Caco-2 (cell line): ENCODE data around the gene ZNF384. TPM values are rescaled to one million over a fixed set of nuclear protein-coding genes. Genes with fewer than 3 reads are reported as not detected.

ENCODE experiments used
- BruUV-seq: library from RNA; stranded (reverse); fragments of 400-500 nt; replicated peaks from 2 replicates; lab custom pipeline; 2021; lab: Mats Ljungman, UMichigan
- CTCF ChIA-PET: fragments of 300-600 bp; sonication (Branson Sonifier 250); formaldehyde crosslinking; loops from one replicate; lab custom pipeline; 2022; ENCODE audit warnings: antibody characterized with exemption; lab: Charles Lee
- POLR2A ChIA-PET: fragments of 300-600 bp; sonication (Branson Sonifier 250); formaldehyde crosslinking; loops from one replicate; lab custom pipeline; 2022; ENCODE audit warnings: antibody characterized with exemption; lab: Charles Lee
- DNase-seq, 2 experiments: peaks; one replicate each; pipeline versions ENCODE4 v3.0.0 to v3.0.0-alpha.2; 2020 to 2022
- H3K27me3 ChIP-seq: replicated peaks from 2 replicates; pipeline ENCODE4 v1.6.0; 2011; ENCODE audit warnings: low read length; ENCODE audit not compliant: control insufficient read depth, insufficient read depth
- H3K36me3 ChIP-seq: 2 replicates; pipeline ENCODE4 v1.5.1; 2011; ENCODE audit warnings: low read length; ENCODE audit not compliant: control insufficient read depth, insufficient read depth
- H3K4me1 ChIP-seq: fragments of 250-450 bp; sonication (Bioruptor Pico); 2 replicates; pipeline ENCODE4 v1.5.1; 2020; ENCODE audit warnings: mild to moderate bottlenecking
- H3K4me3 ChIP-seq: 2 replicates; pipeline ENCODE4 v1.5.1; 2011; ENCODE audit warnings: low read depth, mild to moderate bottlenecking, control low read depth, low read length
- H3K9me3 ChIP-seq: fragments of 250-450 bp; sonication (Bioruptor Pico); 2 replicates; pipeline ENCODE4 v1.5.1; 2020; ENCODE audit warnings: mild to moderate bottlenecking, moderate library complexity
- H3K27ac Mint-ChIP-seq: one replicate; pipeline ENCODE4 v1.8.0; 2022; ENCODE audit warnings: mixed read lengths; ENCODE audit not compliant: unreplicated experiment
- H3K27me3 Mint-ChIP-seq: one replicate; pipeline ENCODE4 v1.8.0; 2022; ENCODE audit warnings: mixed read lengths; ENCODE audit not compliant: insufficient read depth, unreplicated experiment
- H3K36me3 Mint-ChIP-seq: one replicate; pipeline ENCODE4 v1.8.0; 2022; ENCODE audit warnings: mild to moderate bottlenecking, mixed read lengths; ENCODE audit not compliant: insufficient read depth, unreplicated experiment
- H3K4me1 Mint-ChIP-seq: one replicate; pipeline ENCODE4 v1.8.0; 2022; ENCODE audit warnings: low read depth, mixed read lengths; ENCODE audit not compliant: unreplicated experiment
- H3K4me3 Mint-ChIP-seq: one replicate; pipeline ENCODE4 v1.8.0; 2022; ENCODE audit warnings: mild to moderate bottlenecking, moderate library complexity, mixed read lengths; ENCODE audit not compliant: unreplicated experiment
- H3K9me3 Mint-ChIP-seq: one replicate; pipeline ENCODE4 v1.8.0; 2022; ENCODE audit warnings: mixed read lengths; ENCODE audit not compliant: unreplicated experiment
- CTCF ChIP-seq, 2 experiments: fragments of 200-600 bp in 1 of 2; IDR thresholded peaks; 1 replicate in 1 of 2; 2 replicates in 1 of 2; pipeline versions ENCODE4 v1.5.1 to v1.8.0; 2011 to 2022; ENCODE audit warnings: antibody characterized with exemption in 1 of 2, control low read depth in 1 of 2, inconsistent platforms in 1 of 2, low read depth in 1 of 2, low read length in 1 of 2, mild to moderate bottlenecking in 1 of 2, moderate library complexity in 1 of 2; ENCODE audit not compliant: insufficient read depth in 1 of 2, severe bottlenecking in 1 of 2, unreplicated experiment in 1 of 2
- intact Hi-C: fragments of 100-400 bp; cut with micrococcal nuclease; formaldehyde crosslinking; loops from one replicate; pipeline ENCODE4 v1.10.0; 2022; ENCODE audit not compliant: unreplicated experiment
- total RNA-seq: library from RNA; stranded (reverse); gene quantifications from 2 replicates; pipeline ENCODE4 v1.2.3, GENCODE V29; 2022

ZNF384 gene
- total RNA-seq, 1 experiment from 2014 or later: 127 TPM

GRCh38 chr12:6620137-6620884 is 68.9 kb downstream of the ZNF384 start:
- H3K27ac Mint-ChIP-seq: no peak overlapping the region

DNA sequence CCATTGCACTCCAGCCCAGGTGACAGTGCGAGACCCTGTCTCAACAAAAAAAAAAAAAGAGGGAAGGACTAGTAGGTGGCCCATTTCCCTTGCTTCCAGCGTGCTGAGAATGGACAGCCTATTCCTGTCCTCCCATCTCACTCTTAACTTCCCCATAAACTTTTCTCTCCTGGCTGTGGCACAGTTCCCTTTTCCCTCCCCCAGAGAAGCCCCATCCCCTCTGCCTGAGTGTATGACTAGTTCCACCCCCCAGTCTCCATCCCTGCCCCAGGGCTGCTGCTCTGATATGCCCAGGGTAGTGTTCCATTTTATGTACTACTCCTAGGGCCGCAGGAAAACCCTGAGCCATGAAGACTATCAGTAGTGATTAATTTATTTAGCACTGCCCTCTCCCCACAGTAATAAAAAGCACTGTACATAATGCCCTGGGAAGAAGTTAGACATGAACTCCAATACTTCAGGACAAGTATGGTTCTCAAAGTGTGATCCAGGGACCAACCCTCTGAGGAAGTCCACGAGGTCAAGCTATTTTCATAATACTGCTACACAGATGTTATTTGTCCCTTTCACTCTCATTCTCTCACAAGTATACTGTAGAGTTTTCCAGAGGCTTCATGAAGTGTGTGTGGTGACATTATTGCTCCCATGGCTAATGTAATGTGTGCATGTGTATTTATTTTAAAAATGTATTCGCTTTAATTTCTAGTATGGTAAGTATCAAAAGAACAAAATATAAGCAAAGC is 70.5 kb downstream of the ZNF384 start:
- no peak overlapping the region for H3K4me3 Mint-ChIP-seq
- Histone ChIP-seq H3K9me3 (no peaks in the 10 kb centered on the region), H3K4me1 (peaks cover 10% of the 10 kb centered on the region), H3K4me3 (no peak overlapping the region), H3K27me3 (no peaks in the 10 kb centered on the region), H3K36me3 (no peaks in the 10 kb centered on the region)
- H3K27me3 Mint-ChIP-seq: no peaks in the 10 kb centered on the region
- H3K4me1 Mint-ChIP-seq: peaks cover 7% of the 10 kb centered on the region
- POLR2A ChIA-PET: no interaction called here
- no peak overlapping the region for H3K27ac Mint-ChIP-seq
- CTCF ChIA-PET: interaction anchor here (0.6 to 1.0 kb wide), 3 partner anchors 11 to 106 kb away, joined by 3 to 4 read pairs (median 3); no protein-coding TSS in a partner anchor
- H3K9me3 Mint-ChIP-seq: no peaks in the 10 kb centered on the region
- intact Hi-C loops: loop anchor here (5.0 kb wide), 1 partner anchor 209 kb away; the partner anchor contains the start of gene P3H3
- DNase-seq: no peak
- TF ChIP-seq CTCF (IDR thresholded peaks at IDR 0.05; ENCODE audit: insufficient read depth in 1 of 2, low read depth in 1 of 2, low read length in 1 of 2, severe bottlenecking in 1 of 2, unreplicated experiment in 1 of 2): no peak
- no peaks in the 10 kb centered on the region for H3K36me3 Mint-ChIP-seq
- no TSS peak for BruUV-seq

More at GRCh38 chr12:6620137-6620884, 68.9 kb downstream of the ZNF384 start:
- intact Hi-C loops: no loop called here
- no peaks in the 10 kb centered on the region for H3K4me1 Mint-ChIP-seq
- ChIA-PET POLR2A (no interaction called here), CTCF (interaction anchor here (0.7 to 0.8 kb wide), 2 partner anchors 116 to 134 kb away, joined by 3 read pairs; no protein-coding TSS in a partner anchor)
- Histone ChIP-seq H3K4me1 (no peaks in the 10 kb centered on the region), H3K36me3 (no peaks in the 10 kb centered on the region), H3K4me3 (no peak overlapping the region), H3K9me3 (no peaks in the 10 kb centered on the region), H3K27me3 (no peaks in the 10 kb centered on the region)
- BruUV-seq: no TSS peak
- TF ChIP-seq CTCF (IDR thresholded peaks at IDR 0.05; ENCODE audit: insufficient read depth in 1 of 2, low read depth in 1 of 2, low read length in 1 of 2, severe bottlenecking in 1 of 2, unreplicated experiment in 1 of 2): no peak
- DNase-seq: no peak
- no peaks in the 10 kb centered on the region for H3K27me3 Mint-ChIP-seq
- no peak overlapping the region for H3K4me3 Mint-ChIP-seq
- no peaks in the 10 kb centered on the region for H3K36me3 Mint-ChIP-seq
- no peaks in the 10 kb centered on the region for H3K9me3 Mint-ChIP-seq

Other genes starting within 250 kb of the ZNF384 start
- gene CD27, start 244.4 kb downstream of the ZNF384 start, total RNA-seq: not detected in 2 replicates
- gene TAPBPL, start 237.3 kb downstream of the ZNF384 start, total RNA-seq: 9.1 and 9.7 TPM in 2 replicates
- gene VAMP1, start 218.7 kb downstream of the ZNF384 start, total RNA-seq: 8.4 and 9.7 TPM in 2 replicates
- 448 and 456 TPM in 2 replicates for gene MRPL51, start 196.1 kb downstream of the ZNF384 start, total RNA-seq
- gene NCAPD2, start 195.3 kb downstream of the ZNF384 start, total RNA-seq: 204 and 218 TPM in 2 replicates
- 4,975 and 5,337 TPM in 2 replicates for gene GAPDH, start 154.9 kb downstream of the ZNF384 start, total RNA-seq
- 0.48 and 0.53 TPM in 2 replicates for gene IFFO1, start 133.3 kb downstream of the ZNF384 start, total RNA-seq
- gene NOP2, start 121.1 kb downstream of the ZNF384 start, total RNA-seq: 145 and 157 TPM in 2 replicates
- gene CHD4, start 82.0 kb downstream of the ZNF384 start, total RNA-seq: 223 and 229 TPM in 2 replicates
- 0.19 and 0.20 TPM in 2 replicates for gene LPAR5, start 53.4 kb downstream of the ZNF384 start, total RNA-seq
- gene ACRBP, start 41.9 kb downstream of the ZNF384 start, total RNA-seq: 0.73 and 1.3 TPM in 2 replicates
- 31.6 and 32.8 TPM in 2 replicates for gene ING4, start 26.3 kb downstream of the ZNF384 start, total RNA-seq
- gene PIANP, start 11.4 kb upstream of the ZNF384 start, total RNA-seq: 0.37 and 0.48 TPM in 2 replicates
- 56.8 and 61.9 TPM in 2 replicates for gene COPS7A, start 34.7 kb upstream of the ZNF384 start, total RNA-seq
- gene MLF2, start 63.8 kb upstream of the ZNF384 start, total RNA-seq: 303 and 309 TPM in 2 replicates
- 264 and 285 TPM in 2 replicates for gene PTMS, start 77.0 kb upstream of the ZNF384 start, total RNA-seq
- 1.9 and 3.2 TPM in 2 replicates for gene LAG3, start 83.1 kb upstream of the ZNF384 start, total RNA-seq
- gene CD4, start 100.2 kb upstream of the ZNF384 start, total RNA-seq: not detected in 2 replicates
- 0.81 and 1.2 TPM in 2 replicates for gene GPR162, start 132.4 kb upstream of the ZNF384 start, total RNA-seq
- 25.1 and 25.6 TPM in 2 replicates for gene P3H3, start 139.0 kb upstream of the ZNF384 start, total RNA-seq
- 3.9 and 5.1 TPM in 2 replicates for gene GNB3, start 151.6 kb upstream of the ZNF384 start, total RNA-seq
- gene CDCA3, start 161.9 kb upstream of the ZNF384 start, total RNA-seq: 147 and 152 TPM in 2 replicates
- 226 and 230 TPM in 2 replicates for gene USP5, start 162.8 kb upstream of the ZNF384 start, total RNA-seq
- 1,141 and 1,254 TPM in 2 replicates for gene TPI1, start 178.2 kb upstream of the ZNF384 start, total RNA-seq
- gene SPSB2, start 183.9 kb upstream of the ZNF384 start, total RNA-seq: 23.7 and 24.7 TPM in 2 replicates
- gene LRRC23, start 215.4 kb upstream of the ZNF384 start, total RNA-seq: 7.8 and 8.6 TPM in 2 replicates
- gene ENO2, start 225.2 kb upstream of the ZNF384 start, total RNA-seq: 23.2 and 25.3 TPM in 2 replicates
- 126 TPM in 2 replicates for gene ATN1, start 238.6 kb upstream of the ZNF384 start, total RNA-seq